ENCODE measurements around the gene RPL28. TPM values are rescaled to one million over a fixed set of nuclear protein-coding genes. Genes with fewer than 3 reads are reported as not detected.

Gene RPL28
- total RNA-seq, 1 donor from 2014 or later = 1,835 TPM

DNA sequence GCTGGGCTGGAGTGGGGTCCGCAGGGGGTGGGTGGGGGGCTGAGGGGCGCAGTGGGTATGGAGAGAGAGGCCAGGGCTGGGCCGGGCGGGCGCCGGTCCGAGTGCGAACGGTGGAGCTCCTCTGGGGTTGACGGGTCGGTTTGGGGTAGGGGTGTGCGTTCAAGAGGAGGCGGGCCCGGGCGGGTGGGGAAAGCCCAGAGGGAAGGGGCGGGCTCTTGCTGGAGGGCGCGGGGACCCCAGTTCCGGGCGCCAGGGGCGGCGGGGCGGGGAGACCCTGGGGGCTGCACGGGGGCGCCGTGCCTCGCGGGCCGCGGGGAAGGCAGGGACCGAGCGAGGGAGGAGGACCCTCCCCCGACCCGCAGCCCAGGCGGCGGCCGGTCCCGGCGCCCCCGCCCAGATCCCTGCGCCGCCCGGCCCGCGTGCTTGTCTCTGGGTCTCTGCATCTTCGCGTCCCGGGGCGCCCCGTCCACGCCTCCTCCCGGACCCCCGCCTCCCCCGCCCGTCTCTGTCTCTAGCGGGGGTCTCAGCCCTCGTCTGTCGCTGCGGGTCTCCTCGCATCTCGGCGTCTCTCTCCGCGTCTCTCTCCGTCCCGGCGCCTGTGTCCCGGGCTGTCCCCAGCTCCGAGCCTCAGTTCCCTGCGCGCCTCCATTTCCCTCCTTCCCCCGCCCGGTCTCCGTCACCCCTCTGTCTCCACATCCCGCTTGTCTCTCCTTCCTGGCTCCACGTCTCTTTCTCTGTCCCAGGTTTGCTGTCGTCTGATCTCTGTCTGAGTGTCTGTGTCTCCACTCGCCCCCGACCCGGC, 65.6 kb downstream of the RPL28 start:
- Mint-ChIP-seq H3K9me3 (no peaks in the 10 kb centered on the region), H3K4me1 (ENCODE audit: low read depth) (no peaks in the 10 kb centered on the region), H3K27ac (no peak overlapping the region), H3K4me3 (peak overlapping the region; percentile 30), H3K36me3 (ENCODE audit: low read depth) (peaks cover 5% of the 10 kb centered on the region), H3K27me3 (ENCODE audit: insufficient read depth) (peaks cover 30% of the 10 kb centered on the region)
- DNase-seq (ENCODE audit: low spot score) = no peak
- intact Hi-C loops (cut with micrococcal nuclease) = no loop called here

DNA sequence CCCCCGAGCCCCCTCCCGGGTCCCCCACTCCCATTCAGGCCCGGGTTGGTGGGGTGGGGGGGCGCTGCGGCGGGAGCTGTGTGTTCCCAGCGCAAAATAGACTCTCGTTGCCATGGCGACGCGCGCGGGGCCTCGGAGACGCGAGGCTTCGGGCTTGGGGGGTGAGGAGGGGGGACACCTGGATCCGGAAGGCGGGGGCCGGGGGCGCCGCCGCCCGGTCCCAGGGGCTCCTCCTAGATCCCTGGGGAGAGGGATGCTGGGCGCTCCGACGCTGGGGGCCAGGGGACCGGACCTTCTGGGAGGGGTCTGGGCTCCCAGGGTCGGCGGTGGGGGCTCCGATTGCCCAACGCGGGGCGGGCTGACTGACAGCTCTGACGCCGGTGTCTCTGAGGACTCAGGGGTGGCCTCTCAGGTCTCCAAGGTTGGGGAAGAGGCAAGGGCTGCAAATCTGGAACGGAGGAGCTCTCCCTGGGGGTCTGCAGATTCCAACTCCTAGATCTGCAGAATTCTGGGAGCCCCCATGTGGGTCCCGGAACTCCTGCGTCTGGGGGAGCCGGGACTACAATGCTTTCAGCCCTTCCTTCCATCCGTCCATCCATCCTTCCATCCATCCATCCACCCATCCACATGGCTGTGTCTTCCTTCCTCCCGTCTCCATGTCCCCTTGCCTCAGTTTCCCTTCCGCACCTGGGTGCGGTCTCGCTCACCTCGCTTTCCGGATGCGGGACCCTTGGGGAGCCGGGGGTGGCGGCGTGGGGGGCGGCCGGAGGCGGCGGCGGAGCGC, 66.4 kb downstream of the RPL28 start:
- Mint-ChIP-seq H3K4me3 (no peak overlapping the region), H3K36me3 (ENCODE audit: low read depth) (peaks cover 5% of the 10 kb centered on the region), H3K9me3 (no peaks in the 10 kb centered on the region), H3K27me3 (ENCODE audit: insufficient read depth) (peaks cover 28% of the 10 kb centered on the region), H3K4me1 (ENCODE audit: low read depth) (no peaks in the 10 kb centered on the region), H3K27ac (no peak overlapping the region)
- no peak for DNase-seq (ENCODE audit: low spot score)
- intact Hi-C loops (cut with micrococcal nuclease) = no loop called here

Other genes starting within 250 kb of the RPL28 start
- gene TNNT1, start 236.7 kb upstream of the RPL28 start, total RNA-seq = not detected in 2 replicates
- not detected in 2 replicates for gene TNNI3, start 228.2 kb upstream of the RPL28 start, total RNA-seq
- 0.36 TPM in 1 of 2 replicates, not detected in the other for gene DNAAF3, start 219.3 kb upstream of the RPL28 start, total RNA-seq
- gene SYT5, start 205.6 kb upstream of the RPL28 start, total RNA-seq = not detected in 2 replicates
- gene PTPRH, start 176.4 kb upstream of the RPL28 start, total RNA-seq = 0.16 TPM in 1 of 2 replicates, not detected in the other
- 7.7 and 8.3 TPM in 2 replicates for gene TMEM86B, start 157.2 kb upstream of the RPL28 start, total RNA-seq
- gene PPP6R1, start 126.9 kb upstream of the RPL28 start, total RNA-seq = 200 and 202 TPM in 2 replicates
- gene HSPBP1, start 105.8 kb upstream of the RPL28 start, total RNA-seq = 66.4 and 69.6 TPM in 2 replicates
- 7.8 and 8.4 TPM in 2 replicates for gene BRSK1, start 101.9 kb upstream of the RPL28 start, total RNA-seq
- gene TMEM150B, start 60.6 kb upstream of the RPL28 start, total RNA-seq = 0.71 TPM in 1 of 2 replicates, not detected in the other
- 29.1 and 29.9 TPM in 2 replicates for gene KMT5C, start 46.1 kb upstream of the RPL28 start, total RNA-seq
- 0.26 TPM in 1 of 2 replicates, not detected in the other for gene COX6B2, start 31.2 kb upstream of the RPL28 start, total RNA-seq
- gene GARIN5B, start 22.7 kb upstream of the RPL28 start, total RNA-seq = 0.05 TPM in 1 of 2 replicates, not detected in the other
- 0.34 TPM in 1 of 2 replicates, not detected in the other for gene IL11, start 15.5 kb upstream of the RPL28 start, total RNA-seq
- not detected in 2 replicates for gene TMEM190, start 9.1 kb upstream of the RPL28 start, total RNA-seq
- gene TMEM238, start 1.6 kb upstream of the RPL28 start, total RNA-seq = 9.7 and 10.6 TPM in 2 replicates
- gene UBE2S, start 21.9 kb downstream of the RPL28 start, total RNA-seq = 224 and 225 TPM in 2 replicates
- gene SHISA7, start 57.4 kb downstream of the RPL28 start, total RNA-seq = not detected in 2 replicates
- gene ISOC2, start 75.7 kb downstream of the RPL28 start, total RNA-seq = 31.3 and 34.3 TPM in 2 replicates
- gene C19orf85, start 78.8 kb downstream of the RPL28 start, total RNA-seq = not detected in 2 replicates
- gene ZNF628, start 90.7 kb downstream of the RPL28 start, total RNA-seq = 7.6 and 10.4 TPM in 2 replicates
- gene NAT14, start 99.3 kb downstream of the RPL28 start, total RNA-seq = 23.1 and 26.1 TPM in 2 replicates
- gene SSC5D, start 102.5 kb downstream of the RPL28 start, total RNA-seq = 0.24 and 0.65 TPM in 2 replicates
- gene SBK2, start 151.2 kb downstream of the RPL28 start, total RNA-seq = not detected in 2 replicates
- not detected in 2 replicates for gene SBK3, start 159.6 kb downstream of the RPL28 start, total RNA-seq
- gene ZNF579, start 194.9 kb downstream of the RPL28 start, total RNA-seq = 10.2 and 11.7 TPM in 2 replicates
- 24.2 and 24.7 TPM in 2 replicates for gene FIZ1, start 213.6 kb downstream of the RPL28 start, total RNA-seq
- 20.0 and 22.9 TPM in 2 replicates for gene ZNF524, start 214.4 kb downstream of the RPL28 start, total RNA-seq
- gene ZNF865, start 219.7 kb downstream of the RPL28 start, total RNA-seq = 12.6 and 13.2 TPM in 2 replicates
- 3.0 and 4.9 TPM in 2 replicates for gene ZNF784, start 238.6 kb downstream of the RPL28 start, total RNA-seq

Data from activated T-helper 1 cell treated with anti-CD3 and anti-CD28 coated beads, Interleukin-12 subunit alpha, Interleukin-12 subunit beta, Interleukin-2, Interleukin-4 antibody, amounts not matched to agents 30 ng/mL and 10 ng/mL and 1 ng/mL, durations not matched to agents 14 hours and 24 hours and 36 hours (primary cell).